Heart left ventricle (tissue), 16 donors: Measurements from ENCODE around the gene RCVRN. TPM values are rescaled to one million over a fixed set of nuclear protein-coding genes. Genes with fewer than 3 reads are reported as not detected.

Experiments
- ATAC-seq, 4 donors: fragments of 200-7000 bp; cut with Tn5 transposase; one replicate each; pipeline ENCODE4 v1.9.1; 2020 to 2022; ENCODE audit warnings: moderate library complexity in 4 of 4, mild to moderate bottlenecking in 3 of 4, moderate number of reproducible peaks in 1 of 4
- DNase-seq, 5 donors: peaks; one replicate each; pipeline ENCODE4 v3.0.0-alpha.2; 2020
- H3K27ac ChIP-seq, 12 donors: fragments of 200-600 bp; sonication (generic) in 4 of 12; one replicate each; pipeline versions ENCODE4 v1.5.0 to v1.8.0; 2016 to 2022; ENCODE audit warnings: mild to moderate bottlenecking in 2 of 12
- H3K27me3 ChIP-seq, 9 donors: fragments of 200-600 bp; sonication (generic) in 2 of 9; one replicate each; pipeline versions ENCODE4 v1.5.1 to v1.8.0; 2016 to 2022; ENCODE audit warnings: mild to moderate bottlenecking in 3 of 9
- H3K36me3 ChIP-seq, 9 donors: fragments of 200-600 bp; sonication (generic) in 2 of 9; one replicate each; pipeline versions ENCODE4 v1.5.0 to v1.8.0; 2018 to 2022; ENCODE audit warnings: mild to moderate bottlenecking in 2 of 9
- H3K4me1 ChIP-seq, 12 donors: fragments of 200-600 bp; sonication (generic) in 4 of 12; one replicate each; pipeline versions ENCODE4 v1.5.0 to v1.8.0; 2016 to 2022; ENCODE audit warnings: mild to moderate bottlenecking in 3 of 12
- H3K4me3 ChIP-seq, 12 donors: fragments of 200-600 bp; sonication (generic) in 4 of 12; one replicate each; pipeline versions ENCODE4 v1.5.0 to v1.8.0; 2017 to 2022; ENCODE audit warnings: mild to moderate bottlenecking in 9 of 12, moderate library complexity in 4 of 12
- H3K9me3 ChIP-seq, 12 donors: fragments of 200-600 bp; sonication (generic) in 4 of 12; one replicate each; pipeline versions ENCODE4 v1.5.0 to v1.8.0; 2016 to 2022; ENCODE audit warnings: mild to moderate bottlenecking in 1 of 12
- POLR2A ChIP-seq, 2 donors: fragments of 450-650 bp; IDR thresholded peaks; one replicate each; pipeline ENCODE4 v1.6.1; 2017; ENCODE audit warnings: antibody characterized with exemption in 2 of 2, mild to moderate bottlenecking in 2 of 2, moderate library complexity in 2 of 2
- WGBS, 4 donors: extraction: QIAGEN DNeasy Blood & Tissue Kit in 2 of 4; methylation state at CpG; one replicate each; pipeline versions ENCODE4 v1.1.5 to v1.1.7; 2013 to 2018; 5-methylcytosine and 5-hydroxymethylcytosine counted together
- intact Hi-C, 10 donors: fragments of 100-400 bp; cut with DNase I; formaldehyde crosslinking; loops; one replicate each; pipeline versions ENCODE4 v1.11.1 to v1.14.2; 2022
- polyA plus RNA-seq, 2 donors: library from polyadenylated mRNA; stranded (reverse); fragments of 200-250 nt; gene quantifications; one replicate each; pipeline ENCODE4 v1.2.3, GENCODE V29; 2013
- total RNA-seq, 9 donors: library from RNA; depleted of rRNA in 2 of 9; stranded (reverse); fragments of >200 nt in 2 of 9; fragmentation: NEBNext Ultra II Directional in 3 of 9; extraction: Animal tissue kit (Norgen Biotek cat#: 25700) in 3 of 9; gene quantifications; one replicate each; pipeline versions ENCODE4 v1.1.0 to v1.2.4, GENCODE V29; 2016 to 2023
- TF ChIP-seq, protein P1 (sequence below), 12 donors: fragments of 200-600 bp; sonication (generic) in 4 of 12; IDR thresholded peaks; one replicate each; pipeline versions ENCODE4 v1.5.0 to v1.8.0; 2018 to 2022; ENCODE audit warnings: antibody characterized with exemption in 12 of 12, mild to moderate bottlenecking in 5 of 12
- donor health status: ischemic (EF 13 %, LVEDD 7.1; RV severe dilation, severe dysfunction).
- donor health status: healthy with polysubstance abuse.
- donor health status: DM: no; HTN: yes; CAD: no.
- donor health status: DM: no; HTN: no; CAD: no.
- donor health status: ischemic (EF 25% LVEDD 6.9; RV normal size, moderate dysfunction).
- donor health status: ischemic (EF 25% LVEDD 5.7; RV mildly dilated, moderate dysfunction).
- donor health status: healthy.
- donor health status: DM: yes; HTN: yes; CAD: no.
- donor health status: ischemic (EF 35%, LVEDD 5.7; RV mildly dilated, moderate dysfunction).
- donor health status: nonischemic (EF 11% LVEDD 7.7; RV severe dilation, severe dysfunction).
- donor health status: DM: yes; HTN: yes; CAD: no.
- donor health status: PGD.
- donor health status: ischemic (EF 29% LVEDD 5.4; RV normal size, mild dysfunction).
- donor health status: nonischemic (EF 23%, LVEDD 6.1; RV moderate dilation, normal function).

RCVRN gene
- total and polyA plus RNA-seq, 11 donors: 0.09 to 1.2 (median 0.19) TPM; not detected in 2

DNA sequence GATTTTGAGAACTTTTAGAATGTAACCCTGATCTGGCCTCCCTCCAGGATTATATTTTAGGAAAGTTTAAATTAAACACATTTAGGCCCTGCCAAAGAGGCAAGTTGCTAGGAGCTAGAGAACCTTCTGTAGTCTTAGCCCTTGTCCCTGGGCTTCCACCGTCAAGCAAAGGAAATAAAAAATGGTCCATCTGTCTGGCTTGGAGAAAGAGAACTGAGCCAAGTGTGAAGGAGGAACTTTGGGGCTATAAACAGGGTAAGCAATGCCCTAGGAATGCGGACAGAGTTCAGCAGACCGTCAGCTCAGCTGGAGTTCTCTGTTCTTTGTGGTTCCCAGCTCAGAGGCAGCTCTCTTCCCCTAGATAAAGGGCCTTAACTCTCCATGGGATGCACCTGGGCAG lies 29.6 kb downstream of the RCVRN start:
- Histone ChIP-seq H3K9me3 (no peaks in the 10 kb centered on the region), H3K4me1 (peaks cover 0 to 3% (median 0%) of the 10 kb centered on the region in 12 donors), H3K36me3 (no peaks in the 10 kb centered on the region), H3K27me3 (peaks cover 0 to 5% (median 0%) of the 10 kb centered on the region in 9 donors), H3K4me3 (no peak overlapping the region), H3K27ac (peak overlapping the region in 1 of 12 donors; percentile 27)
- DNase-seq: no peak
- TF ChIP-seq, protein P1, sequence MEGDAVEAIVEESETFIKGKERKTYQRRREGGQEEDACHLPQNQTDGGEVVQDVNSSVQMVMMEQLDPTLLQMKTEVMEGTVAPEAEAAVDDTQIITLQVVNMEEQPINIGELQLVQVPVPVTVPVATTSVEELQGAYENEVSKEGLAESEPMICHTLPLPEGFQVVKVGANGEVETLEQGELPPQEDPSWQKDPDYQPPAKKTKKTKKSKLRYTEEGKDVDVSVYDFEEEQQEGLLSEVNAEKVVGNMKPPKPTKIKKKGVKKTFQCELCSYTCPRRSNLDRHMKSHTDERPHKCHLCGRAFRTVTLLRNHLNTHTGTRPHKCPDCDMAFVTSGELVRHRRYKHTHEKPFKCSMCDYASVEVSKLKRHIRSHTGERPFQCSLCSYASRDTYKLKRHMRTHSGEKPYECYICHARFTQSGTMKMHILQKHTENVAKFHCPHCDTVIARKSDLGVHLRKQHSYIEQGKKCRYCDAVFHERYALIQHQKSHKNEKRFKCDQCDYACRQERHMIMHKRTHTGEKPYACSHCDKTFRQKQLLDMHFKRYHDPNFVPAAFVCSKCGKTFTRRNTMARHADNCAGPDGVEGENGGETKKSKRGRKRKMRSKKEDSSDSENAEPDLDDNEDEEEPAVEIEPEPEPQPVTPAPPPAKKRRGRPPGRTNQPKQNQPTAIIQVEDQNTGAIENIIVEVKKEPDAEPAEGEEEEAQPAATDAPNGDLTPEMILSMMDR (IDR thresholded peaks at IDR 0.05): no peak
- TF ChIP-seq POLR2A (IDR thresholded peaks at IDR 0.05): no peak
- 50 to 56% (median 53%) methylated on average over 3 of the region's 3 CpGs for WGBS, 4 donors
- intact Hi-C loops: no loop called here
- peak in 3 of 4 donors; percentile 36 to 78 (median 67) for ATAC-seq

- TF ChIP-seq, protein P1 (IDR thresholded peaks at IDR 0.05): no peak
- intact Hi-C loops: no loop called here
- Histone ChIP-seq H3K4me1 (peaks cover 0 to 3% (median 0%) of the 10 kb centered on the region in 12 donors), H3K27ac (peak overlapping the region in 1 of 12 donors; percentile 27), H3K9me3 (no peaks in the 10 kb centered on the region), H3K27me3 (peaks cover 0 to 5% (median 0%) of the 10 kb centered on the region in 9 donors), H3K4me3 (no peak overlapping the region), H3K36me3 (no peaks in the 10 kb centered on the region)
- WGBS, 4 donors: 77 to 87% (median 85%) methylated on average over 3 of the region's 3 CpGs
- ATAC-seq: no peak
- DNase-seq: no peak
Observed at GRCh38 chr17:9874722-9875121, 30.3 kb downstream of the RCVRN start.

- TF ChIP-seq POLR2A (IDR thresholded peaks at IDR 0.05): no peak
- TF ChIP-seq, protein P1 (IDR thresholded peaks at IDR 0.05): no peak
- intact Hi-C loops: no loop called here
- no peak for ATAC-seq
- no peak for DNase-seq
- Histone ChIP-seq H3K27ac (no peak overlapping the region), H3K4me3 (no peak overlapping the region), H3K4me1 (peaks cover 0 to 3% (median 0%) of the 10 kb centered on the region in 12 donors), H3K36me3 (no peaks in the 10 kb centered on the region), H3K27me3 (no peaks in the 10 kb centered on the region), H3K9me3 (no peaks in the 10 kb centered on the region)
- WGBS, 4 donors: 57 to 77% (median 66%) methylated on average over 6 of the region's 6 CpGs
Observed at GRCh38 chr17:9872852-9873251, 32.2 kb downstream of the RCVRN start.

- Histone ChIP-seq H3K9me3 (peaks cover 0 to 6% (median 0%) of the 10 kb centered on the region in 12 donors), H3K27ac (no peak overlapping the region), H3K36me3 (no peaks in the 10 kb centered on the region), H3K4me1 (no peaks in the 10 kb centered on the region), H3K27me3 (no peaks in the 10 kb centered on the region), H3K4me3 (no peak overlapping the region)
- intact Hi-C loops: no loop called here
- TF ChIP-seq, protein P1 (IDR thresholded peaks at IDR 0.05): no peak
- no peak for TF ChIP-seq POLR2A (IDR thresholded peaks at IDR 0.05)
- WGBS, 4 donors: 76 to 83% (median 82%) methylated on average over 3 of the region's 3 CpGs
- ATAC-seq: no peak
- DNase-seq: no peak
Observed at GRCh38 chr17:9868552-9868951, 36.5 kb downstream of the RCVRN start.
